ENCODE measurements around the gene OLFM1. TPM values are rescaled to one million over a fixed set of nuclear protein-coding genes. Genes with fewer than 3 reads are reported as not detected.

The OLFM1 gene
- total RNA-seq, 4 donors from 2014 or later: 12.1 to 31.4 (median 23.2) TPM

DNA sequence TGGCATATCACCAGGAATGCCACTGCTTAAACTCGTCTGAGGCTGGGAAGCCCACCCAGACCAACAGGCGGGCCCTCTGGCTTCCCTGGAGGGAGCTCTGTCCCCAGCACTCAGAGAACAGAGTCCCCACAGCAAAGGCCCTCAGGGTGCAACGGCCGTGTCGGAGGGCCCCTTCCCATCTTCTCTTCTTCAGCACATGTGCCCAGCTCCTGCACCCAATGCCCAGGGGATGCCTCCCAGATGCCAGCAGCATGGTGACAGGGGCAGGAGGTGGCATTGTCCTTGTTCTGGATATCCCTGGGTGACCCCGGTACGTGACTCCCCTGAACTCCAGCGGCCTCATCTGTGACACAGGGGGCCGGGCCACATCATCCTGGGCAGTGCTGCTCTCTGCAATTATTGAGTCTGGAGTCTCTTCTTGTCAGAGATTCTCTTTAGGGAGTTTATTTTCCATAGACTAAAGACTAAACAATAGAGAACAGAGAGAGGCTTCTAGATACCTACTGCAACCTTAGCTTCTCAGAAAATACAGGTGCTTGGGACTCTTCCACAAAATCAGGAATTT lies 13.6 kb upstream of the OLFM1 start:
- DNase-seq (ENCODE audit: low spot score): no peak
- no peak for ATAC-seq (ENCODE audit: low FRiP score)

GRCh38 chr9:135074354-135075233 lies 12.9 kb upstream of the OLFM1 start:
- DNase-seq (ENCODE audit: low spot score) (no peak), ATAC-seq (ENCODE audit: low FRiP score) (no peak)
- TF ChIP-seq, protein P1, sequence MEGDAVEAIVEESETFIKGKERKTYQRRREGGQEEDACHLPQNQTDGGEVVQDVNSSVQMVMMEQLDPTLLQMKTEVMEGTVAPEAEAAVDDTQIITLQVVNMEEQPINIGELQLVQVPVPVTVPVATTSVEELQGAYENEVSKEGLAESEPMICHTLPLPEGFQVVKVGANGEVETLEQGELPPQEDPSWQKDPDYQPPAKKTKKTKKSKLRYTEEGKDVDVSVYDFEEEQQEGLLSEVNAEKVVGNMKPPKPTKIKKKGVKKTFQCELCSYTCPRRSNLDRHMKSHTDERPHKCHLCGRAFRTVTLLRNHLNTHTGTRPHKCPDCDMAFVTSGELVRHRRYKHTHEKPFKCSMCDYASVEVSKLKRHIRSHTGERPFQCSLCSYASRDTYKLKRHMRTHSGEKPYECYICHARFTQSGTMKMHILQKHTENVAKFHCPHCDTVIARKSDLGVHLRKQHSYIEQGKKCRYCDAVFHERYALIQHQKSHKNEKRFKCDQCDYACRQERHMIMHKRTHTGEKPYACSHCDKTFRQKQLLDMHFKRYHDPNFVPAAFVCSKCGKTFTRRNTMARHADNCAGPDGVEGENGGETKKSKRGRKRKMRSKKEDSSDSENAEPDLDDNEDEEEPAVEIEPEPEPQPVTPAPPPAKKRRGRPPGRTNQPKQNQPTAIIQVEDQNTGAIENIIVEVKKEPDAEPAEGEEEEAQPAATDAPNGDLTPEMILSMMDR (IDR thresholded peaks at IDR 0.05): no peak

More for the DNA sequence above, 13.6 kb upstream of the OLFM1 start:
- TF ChIP-seq, protein P1 (IDR thresholded peaks at IDR 0.05): no peak

DNA sequence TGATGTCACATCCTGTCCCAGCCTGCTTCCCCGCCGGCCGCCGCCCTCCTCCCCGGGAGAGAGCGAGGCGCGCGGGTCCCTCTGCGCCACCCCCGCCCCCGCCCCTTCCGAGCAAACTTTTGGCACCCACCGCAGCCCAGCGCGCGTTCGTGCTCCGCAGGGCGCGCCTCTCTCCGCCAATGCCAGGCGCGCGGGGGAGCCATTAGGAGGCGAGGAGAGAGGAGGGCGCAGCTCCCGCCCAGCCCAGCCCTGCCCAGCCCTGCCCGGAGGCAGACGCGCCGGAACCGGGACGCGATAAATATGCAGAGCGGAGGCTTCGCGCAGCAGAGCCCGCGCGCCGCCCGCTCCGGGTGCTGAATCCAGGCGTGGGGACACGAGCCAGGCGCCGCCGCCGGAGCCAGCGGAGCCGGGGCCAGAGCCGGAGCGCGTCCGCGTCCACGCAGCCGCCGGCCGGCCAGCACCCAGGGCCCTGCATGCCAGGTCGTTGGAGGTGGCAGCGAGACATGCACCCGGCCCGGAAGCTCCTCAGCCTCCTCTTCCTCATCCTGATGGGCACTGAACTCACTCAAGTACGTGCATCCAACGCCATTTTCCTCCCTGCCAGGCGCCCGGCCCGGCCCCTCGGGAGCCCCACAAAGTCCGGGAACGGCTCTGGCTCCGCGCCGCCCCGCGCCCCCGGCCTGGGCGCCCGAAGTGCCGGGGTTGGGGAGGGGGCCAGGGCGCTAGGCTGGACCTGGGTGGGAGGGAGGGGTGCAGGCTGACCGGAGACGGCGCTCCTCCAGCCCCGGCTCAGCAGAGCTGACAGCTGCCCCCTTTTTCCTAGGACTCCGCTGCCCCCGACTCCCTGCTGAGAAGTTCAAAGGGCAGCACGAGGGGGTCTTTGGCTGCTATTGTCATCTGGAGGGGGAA lies 12.0 kb upstream of the OLFM1 start:
- no peak for DNase-seq (ENCODE audit: low spot score)
- TF ChIP-seq, protein P1 (IDR thresholded peaks at IDR 0.05): no peak
- peak; percentile 51 for ATAC-seq (ENCODE audit: low FRiP score)

DNA sequence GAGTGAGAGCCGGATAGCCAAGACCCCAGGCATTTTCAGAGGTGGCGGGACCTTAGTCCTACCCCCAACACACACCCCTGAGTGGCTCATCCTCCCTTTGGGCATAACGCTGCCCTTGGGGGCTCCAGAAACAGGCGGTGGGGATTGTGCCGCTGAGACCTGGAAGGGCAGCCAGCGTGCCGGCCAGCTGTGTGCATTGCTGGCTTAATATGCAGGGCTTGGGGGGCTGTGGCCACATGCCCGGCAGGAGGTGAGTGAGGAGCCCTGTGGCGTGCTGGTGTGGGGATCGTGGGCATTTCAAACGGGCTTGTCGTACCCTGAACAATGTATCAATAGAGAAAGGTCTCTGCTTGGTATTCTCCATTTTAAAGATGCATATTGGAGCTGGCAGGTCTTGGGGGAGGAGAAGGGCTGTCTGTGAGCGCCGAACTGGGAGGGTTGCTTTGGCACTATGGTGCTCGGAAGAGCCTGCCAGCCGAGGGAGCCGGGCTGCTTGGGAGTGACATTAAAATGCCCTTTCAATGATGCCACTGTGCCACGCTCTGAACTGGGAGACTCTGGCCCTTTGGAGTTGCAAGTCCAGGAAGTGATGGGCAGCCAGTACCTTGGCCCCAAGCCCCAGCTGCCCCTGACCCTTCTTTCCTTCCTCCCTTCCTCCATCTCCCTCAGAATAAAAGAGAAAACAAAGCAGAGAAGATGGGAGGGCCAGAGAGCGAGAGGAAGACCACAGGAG lies 11.2 kb upstream of the OLFM1 start:
- no peak for DNase-seq (ENCODE audit: low spot score)
- ATAC-seq (ENCODE audit: low FRiP score): no peak
- TF ChIP-seq, protein P1 (IDR thresholded peaks at IDR 0.05): no peak

- ATAC-seq (ENCODE audit: low FRiP score): no peak
- DNase-seq (ENCODE audit: low spot score): no peak
- TF ChIP-seq, protein P1 (IDR thresholded peaks at IDR 0.05): no peak
Measured at GRCh38 chr9:135076876-135077430, 10.5 kb upstream of the OLFM1 start.
